NCI-H774 (cell line): ENCODE results near the gene CCDC174.

ENCODE experiments used
- DNase-seq: peaks from one replicate; lab custom pipeline; 2025; lab: John Stamatoyannopoulos, UW

The CCDC174 gene

GRCh38 chr3:14625443-14625842 lies 26.1 kb upstream of the CCDC174 start:
- DNase-seq, result no peak

- no peak for DNase-seq
These were observed 23.7 kb upstream of the CCDC174 start for GRCh38 chr3:14627815-14628214.

DNA sequence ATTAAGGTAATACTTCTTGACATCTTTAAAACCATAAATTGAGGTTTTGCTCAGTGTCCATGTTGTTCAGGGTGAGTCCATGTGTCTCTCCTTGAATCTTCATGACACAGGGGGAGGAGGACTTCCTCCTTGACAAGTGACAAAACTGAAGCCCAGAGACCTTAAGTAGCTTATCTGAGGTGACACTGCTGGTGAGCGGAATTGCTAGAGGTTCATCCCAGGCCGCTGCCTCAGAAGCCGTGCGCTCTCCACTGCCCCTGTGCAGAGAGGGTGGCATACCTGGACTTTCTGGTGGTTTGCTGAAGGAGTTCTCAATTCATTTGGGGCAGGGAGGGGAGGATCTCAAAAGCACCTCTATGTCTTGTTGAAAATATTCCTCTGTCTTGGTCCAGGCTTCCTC lies 23.2 kb upstream of the CCDC174 start:
- DNase-seq, result no peak

DNA sequence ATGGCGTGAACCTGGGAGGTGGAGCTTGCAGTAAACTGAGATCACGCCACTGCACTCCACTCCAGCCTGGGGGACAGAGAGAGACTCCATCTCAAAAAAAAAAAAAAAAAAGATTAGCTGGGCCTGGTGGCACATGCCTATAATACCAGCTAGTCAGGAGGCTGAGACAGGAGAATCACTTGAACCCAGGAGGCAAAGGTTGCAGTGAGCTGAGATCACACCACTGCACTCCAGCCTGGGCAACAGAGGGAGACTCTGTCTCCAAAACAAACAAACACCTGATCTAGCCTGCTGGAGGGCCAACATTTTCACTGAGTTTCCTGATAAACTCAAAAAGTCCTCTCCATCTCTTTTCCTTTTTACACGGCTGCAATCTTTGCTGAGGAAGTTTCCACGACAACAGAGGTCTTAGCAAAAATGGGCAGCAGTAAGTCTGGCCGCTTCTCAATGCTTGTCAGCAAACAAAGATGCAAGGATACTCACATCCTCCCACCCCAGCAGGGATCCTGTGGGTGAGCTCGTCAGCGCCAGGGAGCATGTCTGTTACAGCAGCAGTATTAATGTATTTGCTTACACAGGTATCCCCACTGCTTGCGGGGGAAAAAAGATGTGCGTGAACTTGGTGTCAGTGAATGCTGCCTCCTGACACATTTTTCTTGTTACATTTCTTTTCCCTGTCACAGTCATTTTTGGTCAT lies 21.0 kb upstream of the CCDC174 start:
- DNase-seq, result no peak

DNA sequence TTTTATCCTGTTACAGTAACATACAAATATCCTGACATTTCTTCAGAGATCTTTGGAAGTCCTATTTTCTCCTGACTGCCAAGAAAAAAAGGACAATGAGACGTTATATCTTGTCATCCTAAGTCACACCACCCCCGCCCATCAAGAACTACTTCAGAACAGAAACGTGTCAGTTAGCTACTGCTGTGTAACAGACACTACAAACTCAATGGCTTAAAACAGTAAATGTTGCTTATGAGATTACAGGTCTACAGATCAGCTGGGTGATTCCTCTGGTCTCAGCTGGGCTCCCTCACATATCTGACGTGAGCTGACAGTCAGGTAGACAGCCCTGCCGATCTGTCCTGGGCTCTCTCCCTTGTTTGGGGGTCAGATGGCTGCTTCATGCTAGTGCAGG lies 20.5 kb upstream of the CCDC174 start:
- DNase-seq, result no peak

- DNase-seq, result no peak
These were observed 19.7 kb upstream of the CCDC174 start for GRCh38 chr3:14631687-14632441.

GRCh38 chr3:14632442-14632930 lies 19.1 kb upstream of the CCDC174 start:
- DNase-seq, result no peak

GRCh38 chr3:14633417-14633816 lies 18.1 kb upstream of the CCDC174 start:
- no peak for DNase-seq

DNA sequence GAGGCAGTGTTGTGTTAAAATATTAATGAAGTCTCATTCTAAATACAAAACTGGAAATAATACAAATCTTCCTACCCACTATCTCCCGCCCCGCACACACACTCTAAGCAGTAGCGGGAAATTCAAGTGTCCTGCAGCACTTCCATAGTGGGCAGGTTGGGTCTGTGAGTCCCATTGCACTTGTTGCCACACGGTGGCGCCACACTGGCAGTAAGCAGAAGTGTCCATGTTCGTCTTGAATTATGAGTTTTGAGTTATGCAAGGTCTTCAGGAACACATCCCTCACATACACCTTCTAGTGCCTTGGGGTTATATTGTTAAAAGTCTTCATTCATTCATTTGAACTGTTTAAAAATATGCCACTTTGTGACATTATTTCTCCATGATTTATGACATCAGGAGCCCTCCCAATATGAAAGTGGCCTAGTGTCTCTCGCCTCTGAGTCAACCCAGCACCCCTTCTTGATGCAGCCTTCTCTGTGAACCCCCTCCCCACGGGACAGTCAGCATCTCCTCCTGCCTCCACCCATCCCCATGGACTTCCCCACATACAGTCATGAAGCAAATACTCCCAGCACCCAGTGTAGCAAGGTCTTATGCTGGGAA lies 17.6 kb upstream of the CCDC174 start:
- DNase-seq, result peak; percentile 37

GRCh38 chr3:14634763-14635400 lies 16.7 kb upstream of the CCDC174 start:
- peak; percentile 78 for DNase-seq

- no peak for DNase-seq
These were observed 15.0 kb upstream of the CCDC174 start for GRCh38 chr3:14636496-14637087.

DNA sequence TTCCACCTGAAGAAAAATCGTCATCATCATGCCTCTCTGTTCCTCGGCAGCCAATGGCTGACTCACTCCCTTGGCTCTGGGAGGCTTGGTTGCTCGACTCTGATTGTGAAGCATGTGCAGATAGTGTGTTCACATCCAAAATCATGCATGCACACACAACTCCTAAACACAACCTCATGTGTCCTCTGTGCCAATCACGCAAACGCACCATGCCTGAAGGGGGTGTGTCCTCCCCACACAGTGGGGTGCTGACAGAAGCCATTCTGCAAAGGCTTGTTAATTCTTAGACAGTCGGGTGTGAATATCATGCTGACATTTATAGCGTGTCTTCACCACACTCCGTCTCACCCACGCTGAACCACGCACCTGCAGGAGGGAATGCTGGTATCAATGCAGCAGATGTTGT lies 11.4 kb upstream of the CCDC174 start:
- no peak for DNase-seq

GRCh38 chr3:14640734-14641133 lies 10.8 kb upstream of the CCDC174 start:
- DNase-seq, result no peak

DNA sequence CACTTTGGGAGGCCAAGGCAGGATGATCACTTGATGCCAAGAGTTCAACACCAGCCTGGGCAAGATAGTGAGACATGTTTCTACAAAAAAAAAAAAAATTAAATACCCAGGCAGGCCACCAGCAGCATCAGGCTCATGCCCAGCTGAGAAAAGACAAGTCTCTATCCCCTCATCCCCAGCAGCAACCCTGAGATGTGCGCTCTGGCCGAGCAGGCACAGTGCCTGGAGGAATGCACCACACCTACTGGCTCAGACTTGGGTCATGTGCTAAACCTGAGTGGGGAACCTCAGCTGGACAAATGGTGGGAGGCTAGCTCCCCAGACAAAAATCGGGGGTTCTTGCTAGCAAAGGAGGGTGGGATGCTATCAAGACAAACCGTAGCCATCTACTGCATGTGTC lies 10.2 kb upstream of the CCDC174 start:
- no peak for DNase-seq

- no peak for DNase-seq
These were observed 6.1 kb upstream of the CCDC174 start for GRCh38 chr3:14645453-14645852.

GRCh38 chr3:14646131-14646573 lies 5.4 kb upstream of the CCDC174 start:
- DNase-seq, result no peak

DNA sequence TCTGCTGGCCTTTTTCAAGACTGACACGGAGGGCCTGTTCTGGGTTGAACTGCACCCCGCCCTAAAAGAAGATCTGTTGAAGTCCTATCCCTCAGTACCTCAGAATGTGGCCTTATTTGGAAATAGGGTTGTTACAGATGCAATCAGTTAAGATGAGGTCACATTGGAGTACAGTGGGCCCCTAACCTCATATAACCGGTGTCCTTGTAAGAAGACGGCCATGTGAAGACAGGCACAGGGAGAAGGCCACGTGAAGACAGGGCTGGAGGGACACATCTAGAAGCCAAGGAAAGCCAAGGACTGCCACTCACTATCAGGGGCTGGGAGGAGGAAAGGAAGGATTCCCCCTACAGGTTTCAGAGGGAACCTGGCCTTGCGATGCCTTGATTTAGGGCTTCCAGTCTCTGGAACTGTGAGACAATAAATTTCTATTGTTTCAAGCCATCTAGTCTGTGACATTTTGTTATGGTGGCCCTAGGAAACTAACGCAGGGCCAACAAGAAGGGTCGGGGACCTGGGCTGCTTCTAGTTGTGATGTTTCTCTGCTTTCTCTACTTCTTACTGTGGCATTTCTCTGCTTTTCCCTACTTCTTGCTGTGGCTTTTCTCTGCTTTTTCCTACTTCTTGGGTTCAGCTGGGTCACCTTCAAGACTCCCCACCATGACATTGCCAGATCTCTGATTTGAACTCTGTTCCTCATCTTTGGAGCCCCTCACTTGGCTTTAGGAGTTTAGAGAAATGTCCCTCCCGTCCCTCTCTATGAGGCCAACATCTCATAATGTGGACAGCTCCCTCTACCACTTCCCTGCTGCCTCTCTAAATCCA lies 4.8 kb upstream of the CCDC174 start:
- DNase-seq, result no peak

DNA sequence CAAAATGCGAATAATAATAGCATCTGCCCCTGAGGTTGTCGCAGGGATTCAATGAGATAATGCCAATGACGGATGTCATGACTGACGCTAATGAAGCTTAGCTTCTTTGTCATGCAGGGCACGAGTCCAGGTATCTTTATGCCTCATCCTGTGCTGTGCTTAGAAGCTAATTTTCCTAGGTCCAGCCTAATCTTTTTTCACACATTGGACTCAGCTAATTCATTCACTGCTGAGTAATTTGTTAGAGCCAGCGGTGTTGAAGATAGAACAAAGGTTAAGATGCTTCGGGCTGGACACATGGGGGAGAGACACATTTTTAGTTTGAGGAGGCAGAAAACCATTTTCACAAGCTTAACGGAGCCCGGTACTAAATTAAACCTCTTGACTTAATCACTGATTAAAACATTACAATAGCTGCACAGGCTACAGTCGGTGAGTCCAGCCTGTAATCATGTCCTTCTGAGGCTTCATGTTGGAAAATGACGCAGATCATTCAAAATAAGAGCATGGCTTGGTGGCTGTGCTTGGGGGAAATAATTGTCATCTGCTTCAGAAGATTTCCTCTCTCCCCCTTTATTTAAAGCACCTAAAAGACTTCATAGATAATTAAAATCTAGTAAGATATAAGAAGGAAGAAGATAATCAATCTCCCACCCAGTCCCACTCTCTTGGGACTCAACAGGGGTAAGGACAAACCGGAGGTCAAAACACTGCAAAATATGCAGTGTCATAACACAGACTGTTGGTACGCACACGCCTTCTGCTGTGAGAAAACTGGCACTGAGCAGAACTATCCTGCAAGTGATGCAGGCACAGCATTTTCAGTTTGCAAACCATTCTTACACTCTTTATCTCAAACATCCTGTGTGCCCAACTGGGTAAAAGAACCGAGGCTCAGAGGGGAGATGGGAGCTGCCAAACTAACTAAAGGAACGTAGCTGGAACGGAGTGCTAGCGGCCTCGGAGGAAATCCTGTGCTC lies 3.3 kb upstream of the CCDC174 start:
- DNase-seq, result no peak

- DNase-seq, result no peak
These were observed 2.1 kb upstream of the CCDC174 start for GRCh38 chr3:14649466-14649865.

DNA sequence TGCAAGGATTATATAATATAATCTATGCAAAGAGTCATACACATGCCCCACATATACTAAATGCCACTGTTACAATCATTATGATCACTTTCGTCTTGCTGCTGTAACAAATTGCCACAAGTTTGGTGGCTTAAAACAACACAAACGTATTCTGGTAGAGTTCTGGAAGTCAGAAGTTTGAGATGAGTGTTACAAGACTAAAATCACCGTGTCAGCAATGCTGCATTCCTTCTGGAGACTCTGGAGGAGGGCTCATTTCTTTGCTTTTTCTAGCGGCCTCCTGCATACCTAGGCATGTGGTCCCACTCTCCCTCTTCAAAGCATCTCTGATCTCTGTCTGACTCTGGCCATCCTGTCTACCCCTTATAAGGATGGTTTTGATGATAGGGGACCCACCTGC lies 1.4 kb upstream of the CCDC174 start:
- no peak for DNase-seq
